SU-DHL-6 (cell line): Measurements from ENCODE around the gene ELMO2.

Source experiments
- H2AFZ ChIP-seq: fragments of 200-600 bp; sonication (generic); 2 replicates; pipeline ENCODE4 v1.6.1; 2014; ENCODE audit warnings: low read depth, mild to moderate bottlenecking, moderate library complexity, mixed read lengths, antibody characterized with exemption, low read length; ENCODE audit not compliant: severe bottlenecking
- H3F3A ChIP-seq: fragments of 200-600 bp; shearing (Covaris generic); 2 replicates; pipeline ENCODE4 v1.6.0; 2016; ENCODE audit warnings: antibody characterized with exemption, mild to moderate bottlenecking; ENCODE audit not compliant: insufficient read depth
- H3K27ac ChIP-seq: fragments of 200-600 bp; sonication (generic); 2 replicates; pipeline ENCODE4 v1.5.1; 2016; ENCODE audit warnings: low read depth, mild to moderate bottlenecking, low read length, moderate library complexity, mixed read lengths
- H3K27me3 ChIP-seq: fragments of 200-600 bp; sonication (generic), shearing (Covaris generic); 2 replicates; pipeline ENCODE4 v1.6.0; 2014; ENCODE audit warnings: mild to moderate bottlenecking, low read length
- H3K36me3 ChIP-seq: fragments of 200-600 bp; sonication (generic); 2 replicates; pipeline ENCODE4 v1.6.1; 2014; ENCODE audit warnings: mild to moderate bottlenecking, low read length, mixed read lengths
- H3K4me2 ChIP-seq: fragments of 300-600, 200-600 bp; shearing (Covaris generic), sonication (generic); 2 replicates; pipeline ENCODE4 v1.6.0; 2014; ENCODE audit warnings: low read length, low read depth, mild to moderate bottlenecking; ENCODE audit not compliant: poor library complexity, severe bottlenecking
- H3K4me3 ChIP-seq: fragments of 200-600 bp; sonication (generic); 2 replicates; pipeline ENCODE4 v1.5.1; 2014; ENCODE audit warnings: antibody characterized with exemption, low read length, mild to moderate bottlenecking, mixed read lengths; ENCODE audit not compliant: insufficient read depth, poor library complexity, severe bottlenecking
- H3K79me2 ChIP-seq: fragments of 200-600 bp; sonication (generic); 2 replicates; pipeline ENCODE4 v1.6.1; 2014; ENCODE audit warnings: mild to moderate bottlenecking, low read length, moderate library complexity; ENCODE audit not compliant: insufficient read depth
- H3K9ac ChIP-seq: fragments of 200-600 bp; sonication (generic); 2 replicates; pipeline ENCODE4 v1.7.0; 2014; ENCODE audit warnings: mild to moderate bottlenecking, low read length
- H3K9me2 ChIP-seq: fragments of 200-600 bp; sonication (generic); replicated peaks from 2 replicates; pipeline ENCODE4 v1.6.1; 2014; ENCODE audit warnings: low read length; ENCODE audit not compliant: insufficient read depth
- H3K9me3 ChIP-seq: fragments of 200-600 bp; sonication (generic); 2 replicates; pipeline ENCODE4 v1.6.1; 2014; ENCODE audit warnings: low read length, mixed read lengths; ENCODE audit not compliant: insufficient read depth
- H4K20me1 ChIP-seq: fragments of 200-600 bp; sonication (generic); 2 replicates; pipeline ENCODE4 v1.6.1; 2014; ENCODE audit warnings: low read depth, mild to moderate bottlenecking, antibody characterized with exemption, low read length, moderate library complexity, mixed read lengths
- EZH2phosphoT487 ChIP-seq: fragments of 200-600 bp; sonication (generic), shearing (Covaris generic); conservative IDR thresholded peaks from 2 replicates; pipeline ENCODE4 v1.6.1; 2018; ENCODE audit warnings: mild to moderate bottlenecking, antibody characterized with exemption, low read length, moderate library complexity, mixed read lengths
- TF ChIP-seq, protein P1 (sequence below): fragments of 200-600 bp; sonication (generic); IDR thresholded peaks from one replicate; pipeline ENCODE4 v1.5.1; 2017; ENCODE audit warnings: antibody characterized with exemption, mild to moderate bottlenecking, low read length, moderate library complexity; ENCODE audit not compliant: insufficient read depth, poor library complexity, severe bottlenecking

The ELMO2 gene, protein sequence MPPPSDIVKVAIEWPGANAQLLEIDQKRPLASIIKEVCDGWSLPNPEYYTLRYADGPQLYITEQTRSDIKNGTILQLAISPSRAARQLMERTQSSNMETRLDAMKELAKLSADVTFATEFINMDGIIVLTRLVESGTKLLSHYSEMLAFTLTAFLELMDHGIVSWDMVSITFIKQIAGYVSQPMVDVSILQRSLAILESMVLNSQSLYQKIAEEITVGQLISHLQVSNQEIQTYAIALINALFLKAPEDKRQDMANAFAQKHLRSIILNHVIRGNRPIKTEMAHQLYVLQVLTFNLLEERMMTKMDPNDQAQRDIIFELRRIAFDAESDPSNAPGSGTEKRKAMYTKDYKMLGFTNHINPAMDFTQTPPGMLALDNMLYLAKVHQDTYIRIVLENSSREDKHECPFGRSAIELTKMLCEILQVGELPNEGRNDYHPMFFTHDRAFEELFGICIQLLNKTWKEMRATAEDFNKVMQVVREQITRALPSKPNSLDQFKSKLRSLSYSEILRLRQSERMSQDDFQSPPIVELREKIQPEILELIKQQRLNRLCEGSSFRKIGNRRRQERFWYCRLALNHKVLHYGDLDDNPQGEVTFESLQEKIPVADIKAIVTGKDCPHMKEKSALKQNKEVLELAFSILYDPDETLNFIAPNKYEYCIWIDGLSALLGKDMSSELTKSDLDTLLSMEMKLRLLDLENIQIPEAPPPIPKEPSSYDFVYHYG

DNA sequence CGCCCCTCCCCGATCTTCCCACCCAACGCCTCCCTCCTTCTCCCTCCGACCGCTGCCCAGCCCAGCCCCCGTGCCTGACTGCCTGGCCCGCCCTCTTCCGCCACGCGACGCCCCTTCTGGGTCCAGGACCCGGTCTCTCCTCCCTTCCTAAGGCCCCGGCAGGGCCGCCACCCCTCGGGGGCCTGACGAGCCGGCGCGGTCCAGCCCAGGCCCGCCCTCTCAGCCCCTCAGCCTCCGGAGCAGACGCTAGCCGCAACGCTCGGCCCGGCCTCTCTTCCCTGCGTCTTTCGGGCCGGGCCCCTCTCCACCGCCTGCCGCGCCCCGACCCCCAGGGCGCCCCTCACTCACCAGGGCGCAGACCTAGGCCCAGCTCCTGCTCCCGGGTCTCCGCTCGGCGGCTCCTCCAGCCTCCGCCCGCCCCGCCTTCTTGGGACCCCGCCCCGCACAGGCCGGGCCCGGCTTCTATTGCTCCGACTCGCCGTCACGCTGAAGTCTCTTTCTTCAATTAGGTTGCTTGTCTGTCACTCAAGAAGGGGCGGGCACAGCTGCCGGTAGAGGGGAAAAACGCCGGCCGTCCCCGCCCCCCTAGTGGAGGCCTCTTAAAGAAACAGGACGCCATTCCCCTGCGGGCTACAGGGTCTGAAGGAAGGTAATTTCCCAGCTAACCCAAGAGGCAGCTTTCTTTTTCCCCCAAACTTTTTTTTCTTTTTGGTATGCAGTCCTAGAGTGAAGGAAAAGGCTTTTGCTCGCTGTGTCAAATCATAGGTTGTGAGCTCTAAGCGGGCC lies at the start of gene ELMO2:
Gene ELMO2 (minus strand): TSS at position 416 of the 786 bp plus-strand sequence. CDS start 12,133 bp downstream, outside the sequence.
- TF ChIP-seq EZH2phosphoT487: no peak
- TF ChIP-seq, protein P1, sequence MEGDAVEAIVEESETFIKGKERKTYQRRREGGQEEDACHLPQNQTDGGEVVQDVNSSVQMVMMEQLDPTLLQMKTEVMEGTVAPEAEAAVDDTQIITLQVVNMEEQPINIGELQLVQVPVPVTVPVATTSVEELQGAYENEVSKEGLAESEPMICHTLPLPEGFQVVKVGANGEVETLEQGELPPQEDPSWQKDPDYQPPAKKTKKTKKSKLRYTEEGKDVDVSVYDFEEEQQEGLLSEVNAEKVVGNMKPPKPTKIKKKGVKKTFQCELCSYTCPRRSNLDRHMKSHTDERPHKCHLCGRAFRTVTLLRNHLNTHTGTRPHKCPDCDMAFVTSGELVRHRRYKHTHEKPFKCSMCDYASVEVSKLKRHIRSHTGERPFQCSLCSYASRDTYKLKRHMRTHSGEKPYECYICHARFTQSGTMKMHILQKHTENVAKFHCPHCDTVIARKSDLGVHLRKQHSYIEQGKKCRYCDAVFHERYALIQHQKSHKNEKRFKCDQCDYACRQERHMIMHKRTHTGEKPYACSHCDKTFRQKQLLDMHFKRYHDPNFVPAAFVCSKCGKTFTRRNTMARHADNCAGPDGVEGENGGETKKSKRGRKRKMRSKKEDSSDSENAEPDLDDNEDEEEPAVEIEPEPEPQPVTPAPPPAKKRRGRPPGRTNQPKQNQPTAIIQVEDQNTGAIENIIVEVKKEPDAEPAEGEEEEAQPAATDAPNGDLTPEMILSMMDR: no peak
- Histone ChIP-seq H3K27me3 (no peaks in the 10 kb centered on the region), H3F3A (no peaks in the 10 kb centered on the region), H3K9me3 (no peaks in the 10 kb centered on the region), H3K9me2 (no peaks in the 10 kb centered on the region), H3K9ac (peak within 1 kb of the TSS; percentile 66), H2AFZ (peak within 1 kb of the TSS; percentile 85), H3K36me3 (no peaks in the 10 kb centered on the region), H3K27ac (peak within 1 kb of the TSS; percentile 28), H3K4me2 (peak within 1 kb of the TSS; percentile 63), H4K20me1 (no peaks in the 10 kb centered on the region), H3K79me2 (peaks cover 7% of the 10 kb centered on the region; the same call in 1 of the 2 replicates), H3K4me3 (peak within 1 kb of the TSS; percentile 83)

DNA sequence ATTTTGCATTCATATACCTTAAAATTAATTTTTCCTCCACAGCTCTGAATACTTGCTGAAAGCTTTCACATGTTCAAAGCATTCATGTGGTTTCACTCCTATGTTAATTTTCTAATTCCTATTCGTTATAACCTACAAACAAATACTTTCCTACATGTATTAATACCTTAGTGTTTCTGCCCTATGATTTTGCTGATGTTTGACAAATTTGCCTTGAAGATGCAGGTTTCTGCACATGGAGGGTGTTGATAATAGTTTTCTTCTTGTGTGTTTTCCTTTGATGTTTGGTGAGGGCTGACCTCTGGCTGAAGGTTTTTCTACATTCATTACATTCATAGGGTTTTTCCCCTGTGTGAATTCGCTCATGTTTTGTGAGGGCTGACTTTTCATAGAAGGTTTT lies 49.3 kb upstream of the ELMO2 start:
- no peak overlapping the region for H3K9ac ChIP-seq
- H3K36me3 ChIP-seq: no peaks in the 10 kb centered on the region
- H3K9me3 ChIP-seq: no peaks in the 10 kb centered on the region
- TF ChIP-seq, protein P1: no peak
- no peak for TF ChIP-seq EZH2phosphoT487
- H4K20me1 ChIP-seq: no peaks in the 10 kb centered on the region
- no peaks in the 10 kb centered on the region for H3K9me2 ChIP-seq
- H3K27me3 ChIP-seq: no peaks in the 10 kb centered on the region
- H2AFZ ChIP-seq: no peak overlapping the region
- no peak overlapping the region for H3K4me3 ChIP-seq
- no peaks in the 10 kb centered on the region for H3F3A ChIP-seq
- H3K4me2 ChIP-seq: no peak overlapping the region
- no peak overlapping the region for H3K27ac ChIP-seq
- H3K79me2 ChIP-seq: no peaks in the 10 kb centered on the region

DNA sequence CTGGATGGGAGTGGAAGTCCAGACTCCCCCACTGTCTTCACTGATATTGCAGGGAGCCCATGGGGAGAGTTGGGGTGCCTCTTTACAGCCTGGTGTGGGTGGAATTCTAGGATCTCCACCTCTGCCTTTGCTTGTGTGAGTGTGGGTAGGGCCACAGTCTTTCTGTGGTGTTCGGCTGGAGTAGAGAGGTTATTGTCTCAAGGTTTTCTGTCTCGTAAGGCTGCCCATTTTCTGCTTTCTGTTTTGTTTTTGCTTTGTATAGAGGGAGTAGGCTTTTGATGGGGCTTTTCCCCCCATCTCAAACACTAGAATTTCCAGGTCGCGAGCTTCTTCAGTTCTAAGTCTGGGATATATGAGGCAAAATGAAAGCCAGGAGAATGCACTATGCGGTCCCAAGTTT lies 40.4 kb upstream of the ELMO2 start:
- Histone ChIP-seq H3K79me2 (no peaks in the 10 kb centered on the region), H3K36me3 (no peaks in the 10 kb centered on the region), H3F3A (no peaks in the 10 kb centered on the region), H3K9me2 (no peaks in the 10 kb centered on the region), H2AFZ (no peak overlapping the region), H3K4me3 (no peak overlapping the region), H3K9ac (no peak overlapping the region), H4K20me1 (no peaks in the 10 kb centered on the region), H3K4me2 (no peak overlapping the region), H3K9me3 (no peaks in the 10 kb centered on the region), H3K27ac (no peak overlapping the region), H3K27me3 (peaks cover 3% of the 10 kb centered on the region; the same call in 1 of the 2 replicates)
- TF ChIP-seq EZH2phosphoT487: no peak
- TF ChIP-seq, protein P1: no peak
